Uterus (tissue), 2 donors: ENCODE data around the gene MTREX.

ENCODE experiments used
- CTCF ChIP-seq, 4 experiments: fragments of 200-600 bp in 2 of 4; fragments of 450-650 bp in 2 of 4; sonication (generic) in 2 of 4; IDR thresholded peaks; one replicate each; pipeline ENCODE4 v1.5.1; 2016 to 2019; ENCODE audit warnings: antibody characterized with exemption in 4 of 4, mild to moderate bottlenecking in 2 of 4, moderate library complexity in 1 of 4
- POLR2A ChIP-seq, 2 donors: fragments of 450-650 bp; IDR thresholded peaks; one replicate each; pipeline ENCODE4 v1.6.1; 2016; ENCODE audit warnings: antibody characterized with exemption in 2 of 2, mild to moderate bottlenecking in 1 of 2, moderate library complexity in 1 of 2

DNA sequence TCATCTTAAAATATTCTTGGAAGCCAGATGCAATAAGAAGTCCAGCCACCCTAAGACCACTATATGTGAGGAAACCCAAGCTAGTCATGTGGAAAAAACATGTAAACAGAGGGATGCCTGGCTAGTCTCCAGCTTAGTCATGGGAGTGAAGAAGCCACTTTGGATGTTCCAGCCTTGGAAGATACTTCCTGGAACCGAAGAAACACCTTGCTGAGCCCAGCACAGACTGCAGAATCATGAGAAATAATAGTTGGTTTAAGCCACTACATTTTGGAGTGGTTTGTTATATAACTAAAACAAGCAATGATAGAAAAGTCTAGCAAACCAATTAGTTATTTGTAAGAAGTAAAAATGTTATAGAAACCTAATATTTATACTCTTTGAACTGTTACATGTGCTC is 12.9 kb upstream of the MTREX start:
- no peak for TF ChIP-seq CTCF (IDR thresholded peaks at IDR 0.05)
- no peak for TF ChIP-seq POLR2A (IDR thresholded peaks at IDR 0.05)
